ENCODE data around the gene CRYBG2. TPM values are rescaled to one million over a fixed set of nuclear protein-coding genes. Genes with fewer than 3 reads are reported as not detected.
A peak's percentile ranks its signal among the peaks of the same experiment; 100 is the strongest.

Gene CRYBG2
- total RNA-seq, 1 experiment from 2014 or later = 21.7 TPM

- Histone ChIP-seq H3K27me3 (ENCODE audit: insufficient read depth, low read depth) (no peaks in the 10 kb centered on the region), H3K27ac (no peak overlapping the region), H3K36me3 (ENCODE audit: low read depth) (no peaks in the 10 kb centered on the region), H3K79me2 (ENCODE audit: low read depth) (no peaks in the 10 kb centered on the region), H2AFZ (no peak overlapping the region), H3K9me2 (ENCODE audit: insufficient read depth) (no peaks in the 10 kb centered on the region), H3K9me3 (ENCODE audit: insufficient read depth, low read depth) (no peaks in the 10 kb centered on the region), H3K4me1 (replicated peaks; ENCODE audit: insufficient read depth) (no peaks in the 10 kb centered on the region), H3K4me2 (no peak overlapping the region), H4K20me1 (ENCODE audit: insufficient read depth) (no peaks in the 10 kb centered on the region), H3K4me3 (no peak overlapping the region), H3F3A (ENCODE audit: insufficient read depth, low read depth) (no peaks in the 10 kb centered on the region)
- no peak for DNase-seq
- intact Hi-C loops (cut with micrococcal nuclease; ENCODE audit: unreplicated experiment) = loop anchor here (5.0 kb wide), 1 partner anchor 286 kb away; no protein-coding TSS in a partner anchor
- ChIA-PET CTCF (interaction anchor here (1.1 kb wide), 1 partner anchor 48 kb away, joined by 5 read pairs; no protein-coding TSS in a partner anchor), POLR2A (ENCODE audit: unreplicated experiment) (interaction anchor here (0.6 kb wide), 1 partner anchor 148 kb away, joined by 3 read pairs; no protein-coding TSS in a partner anchor)
- BruUV-seq (replicated peaks) = no TSS peak
- TF ChIP-seq CTCF (conservative IDR thresholded peaks at IDR 0.05) = no peak
- TF ChIP-seq EZH2 (IDR thresholded peaks at IDR 0.05; ENCODE audit: low read depth) = no peak
These were observed 30.5 kb downstream of the CRYBG2 start for GRCh38 chr1:26323382-26323781.

GRCh38 chr1:26322042-26322331, 31.9 kb downstream of the CRYBG2 start:
- POLR2A ChIA-PET (ENCODE audit: unreplicated experiment) = interaction anchor here (1.0 kb wide), 1 partner anchor 110 kb away, joined by 4 read pairs; the partner anchor contains the start of gene DHDDS
- H2AFZ ChIP-seq = no peak overlapping the region
- BruUV-seq (replicated peaks) = no TSS peak
- no peak overlapping the region for H3K27ac ChIP-seq
- no peak overlapping the region for H3K4me3 ChIP-seq
- no peaks in the 10 kb centered on the region for H4K20me1 ChIP-seq (ENCODE audit: insufficient read depth)
- DNase-seq = no peak
- H3K9me3 ChIP-seq (ENCODE audit: insufficient read depth, low read depth) = no peaks in the 10 kb centered on the region
- H3K79me2 ChIP-seq (ENCODE audit: low read depth) = no peaks in the 10 kb centered on the region
- H3K36me3 ChIP-seq (ENCODE audit: low read depth) = no peaks in the 10 kb centered on the region
- no peaks in the 10 kb centered on the region for H3K9me2 ChIP-seq (ENCODE audit: insufficient read depth)
- CTCF ChIA-PET = interaction anchor here (0.6 to 1.6 kb wide), 5 partner anchors 10 to 153 kb away, joined by 3 to 7 read pairs (median 3); partner anchors contain the start of genes C1orf232 and ZNF593
- H3K4me2 ChIP-seq = no peak overlapping the region
- no peaks in the 10 kb centered on the region for H3K27me3 ChIP-seq (ENCODE audit: insufficient read depth, low read depth)
- no peak for TF ChIP-seq EZH2 (IDR thresholded peaks at IDR 0.05; ENCODE audit: low read depth)
- H3F3A ChIP-seq (ENCODE audit: insufficient read depth, low read depth) = no peaks in the 10 kb centered on the region
- H3K4me1 ChIP-seq (replicated peaks; ENCODE audit: insufficient read depth) = no peaks in the 10 kb centered on the region
- intact Hi-C loops (cut with micrococcal nuclease; ENCODE audit: unreplicated experiment) = loop anchor here (5.0 kb wide), 1 partner anchor 285 kb away; no protein-coding TSS in a partner anchor

- H3K79me2 ChIP-seq (ENCODE audit: low read depth) = no peaks in the 10 kb centered on the region
- POLR2A ChIA-PET (ENCODE audit: unreplicated experiment) = interaction anchor here (1.0 kb wide), 1 partner anchor 111 kb away, joined by 4 read pairs; the partner anchor contains the start of gene DHDDS
- no peak overlapping the region for H3K4me2 ChIP-seq
- intact Hi-C loops (cut with micrococcal nuclease; ENCODE audit: unreplicated experiment) = loop anchor here (1.0 to 5.0 kb wide), 5 partner anchors 42 to 284 kb away; no protein-coding TSS in a partner anchor
- DNase-seq = peak; percentile 42 to 86
- no peak overlapping the region for H3K4me3 ChIP-seq
- BruUV-seq (replicated peaks) = no TSS peak
- no peaks in the 10 kb centered on the region for H3K9me2 ChIP-seq (ENCODE audit: insufficient read depth)
- H4K20me1 ChIP-seq (ENCODE audit: insufficient read depth) = no peaks in the 10 kb centered on the region
- no peaks in the 10 kb centered on the region for H3K36me3 ChIP-seq (ENCODE audit: low read depth)
- H2AFZ ChIP-seq = no peak overlapping the region
- H3K27ac ChIP-seq = no peak overlapping the region
- no peak for TF ChIP-seq EZH2 (IDR thresholded peaks at IDR 0.05; ENCODE audit: low read depth)
- peak; percentile 80 for TF ChIP-seq CTCF (conservative IDR thresholded peaks at IDR 0.05)
- H3K27me3 ChIP-seq (ENCODE audit: insufficient read depth, low read depth) = no peaks in the 10 kb centered on the region
- no peaks in the 10 kb centered on the region for H3K4me1 ChIP-seq (replicated peaks; ENCODE audit: insufficient read depth)
- H3K9me3 ChIP-seq (ENCODE audit: insufficient read depth, low read depth) = no peaks in the 10 kb centered on the region
- no peaks in the 10 kb centered on the region for H3F3A ChIP-seq (ENCODE audit: insufficient read depth, low read depth)
- CTCF ChIA-PET = interaction anchor here (0.6 to 1.6 kb wide), 6 partner anchors 10 to 152 kb away, joined by 3 to 7 read pairs (median 3); partner anchors contain the start of genes C1orf232 and ZNF593
These were observed 32.5 kb downstream of the CRYBG2 start for GRCh38 chr1:26321315-26322041.
